NCI-H460 (cell line): Measurements from ENCODE around the gene KDM6B. TPM values are rescaled to one million over a fixed set of nuclear protein-coding genes. Genes with fewer than 3 reads are reported as not detected.
"Not testable (repeated sequence)": the region's sequence is repeated elsewhere in the genome, so short reads cannot be mapped to it uniquely, and the experiment has no call there.

Source experiments
- DNase-seq: peaks from one replicate; pipeline ENCODE4 v3.0.0-alpha.2; 2016; ENCODE audit warnings: low read depth; ENCODE audit errors: extremely low read depth
- polyA plus RNA-seq: library from polyadenylated mRNA; depleted of rRNA; stranded (reverse); fragments of >200 nt; gene quantifications from 2 replicates; pipeline ENCODE4 v1.2.3, GENCODE V29; 2014; cell fraction: nucleus; rRNA removed
- total RNA-seq: library from RNA; depleted of rRNA; stranded (reverse); fragments of >200 nt; shearing (Covaris generic); gene quantifications from 2 replicates; pipeline ENCODE4 v1.2.3, GENCODE V29; 2014; rRNA removed

The KDM6B gene, protein sequence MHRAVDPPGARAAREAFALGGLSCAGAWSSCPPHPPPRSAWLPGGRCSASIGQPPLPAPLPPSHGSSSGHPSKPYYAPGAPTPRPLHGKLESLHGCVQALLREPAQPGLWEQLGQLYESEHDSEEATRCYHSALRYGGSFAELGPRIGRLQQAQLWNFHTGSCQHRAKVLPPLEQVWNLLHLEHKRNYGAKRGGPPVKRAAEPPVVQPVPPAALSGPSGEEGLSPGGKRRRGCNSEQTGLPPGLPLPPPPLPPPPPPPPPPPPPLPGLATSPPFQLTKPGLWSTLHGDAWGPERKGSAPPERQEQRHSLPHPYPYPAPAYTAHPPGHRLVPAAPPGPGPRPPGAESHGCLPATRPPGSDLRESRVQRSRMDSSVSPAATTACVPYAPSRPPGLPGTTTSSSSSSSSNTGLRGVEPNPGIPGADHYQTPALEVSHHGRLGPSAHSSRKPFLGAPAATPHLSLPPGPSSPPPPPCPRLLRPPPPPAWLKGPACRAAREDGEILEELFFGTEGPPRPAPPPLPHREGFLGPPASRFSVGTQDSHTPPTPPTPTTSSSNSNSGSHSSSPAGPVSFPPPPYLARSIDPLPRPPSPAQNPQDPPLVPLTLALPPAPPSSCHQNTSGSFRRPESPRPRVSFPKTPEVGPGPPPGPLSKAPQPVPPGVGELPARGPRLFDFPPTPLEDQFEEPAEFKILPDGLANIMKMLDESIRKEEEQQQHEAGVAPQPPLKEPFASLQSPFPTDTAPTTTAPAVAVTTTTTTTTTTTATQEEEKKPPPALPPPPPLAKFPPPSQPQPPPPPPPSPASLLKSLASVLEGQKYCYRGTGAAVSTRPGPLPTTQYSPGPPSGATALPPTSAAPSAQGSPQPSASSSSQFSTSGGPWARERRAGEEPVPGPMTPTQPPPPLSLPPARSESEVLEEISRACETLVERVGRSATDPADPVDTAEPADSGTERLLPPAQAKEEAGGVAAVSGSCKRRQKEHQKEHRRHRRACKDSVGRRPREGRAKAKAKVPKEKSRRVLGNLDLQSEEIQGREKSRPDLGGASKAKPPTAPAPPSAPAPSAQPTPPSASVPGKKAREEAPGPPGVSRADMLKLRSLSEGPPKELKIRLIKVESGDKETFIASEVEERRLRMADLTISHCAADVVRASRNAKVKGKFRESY (N-terminal part only)
- total RNA-seq, result 7.7 and 8.8 TPM in 2 replicates
- polyA plus RNA-seq, result 1.0 and 1.3 TPM in 2 replicates

GRCh38 chr17:7833795-7834541 is at the start of gene KDM6B:
Gene KDM6B (plus strand): TSS chr17:7834217. CDS start chr17:7845555, 11,338 bp downstream.
- DNase-seq, result peak; percentile 88

DNA sequence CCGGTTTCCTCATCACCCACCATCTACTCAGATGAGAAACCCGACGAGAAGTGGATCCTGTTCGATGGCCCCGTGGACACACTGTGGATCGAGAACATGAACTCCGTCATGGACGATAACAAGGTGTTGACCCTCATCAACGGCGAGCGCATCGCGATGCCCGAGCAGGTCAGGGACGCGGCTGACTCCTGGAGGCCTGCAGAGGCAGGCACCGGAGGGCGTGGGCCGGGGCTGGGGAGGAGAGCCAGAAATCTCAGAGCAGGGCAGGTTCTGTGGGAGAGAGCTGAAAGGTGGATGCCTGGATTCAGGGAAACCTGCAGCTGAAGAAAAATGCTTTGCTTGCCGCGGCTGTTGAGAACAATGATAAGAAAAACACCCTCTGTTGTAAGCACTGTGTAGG is 47.2 kb upstream of the KDM6B start:
- no peak for DNase-seq

DNA sequence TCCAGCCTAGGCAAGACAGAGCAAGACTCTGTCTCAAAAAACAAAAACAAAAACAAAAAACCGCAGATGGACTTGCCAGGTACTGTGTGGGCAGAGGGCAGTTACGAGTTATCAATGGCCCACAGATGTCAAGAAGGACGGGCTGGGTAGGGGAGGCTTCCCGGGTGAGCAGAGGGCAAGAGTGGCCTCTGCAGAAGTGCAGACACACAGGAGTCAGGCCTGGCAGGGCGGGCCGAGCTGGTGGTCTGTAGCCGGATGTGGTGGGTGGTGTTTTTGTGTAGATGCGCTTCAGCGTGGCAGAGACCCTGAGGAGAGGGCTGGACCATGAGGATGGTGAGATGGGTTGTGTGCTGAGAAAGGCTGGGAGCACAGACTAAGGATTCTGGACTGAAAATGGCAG is 44.9 kb upstream of the KDM6B start:
- no peak for DNase-seq

GRCh38 chr17:7790150-7790549 is 43.9 kb upstream of the KDM6B start:
- DNase-seq, result no peak

- no peak for DNase-seq
Observed at GRCh38 chr17:7792611-7793010, 41.4 kb upstream of the KDM6B start.

- DNase-seq, result no peak
Observed at GRCh38 chr17:7794075-7794663, 39.8 kb upstream of the KDM6B start.

DNA sequence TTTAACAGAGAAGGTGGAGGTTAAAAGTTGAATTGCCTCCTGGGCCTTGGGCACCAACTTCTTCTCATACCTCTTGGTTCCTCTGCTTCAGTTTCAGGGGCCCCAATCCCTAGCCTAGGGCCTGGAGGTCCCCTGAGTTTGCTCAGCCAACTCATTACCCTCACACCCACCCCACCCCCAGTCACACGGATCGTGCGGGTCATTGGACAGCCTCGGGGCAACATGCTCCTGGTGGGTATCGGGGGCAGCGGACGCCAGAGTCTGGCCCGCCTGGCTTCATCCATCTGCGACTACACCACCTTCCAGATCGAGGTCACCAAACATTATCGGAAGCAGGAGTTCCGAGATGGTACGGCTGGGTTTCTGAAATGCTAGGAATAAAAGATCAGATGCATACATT is 36.0 kb upstream of the KDM6B start:
- DNase-seq, result no peak

GRCh38 chr17:7798839-7799238 is 35.2 kb upstream of the KDM6B start:
- DNase-seq, result no peak

- no peak for DNase-seq
Observed at GRCh38 chr17:7803981-7804380, 30.0 kb upstream of the KDM6B start.

DNA sequence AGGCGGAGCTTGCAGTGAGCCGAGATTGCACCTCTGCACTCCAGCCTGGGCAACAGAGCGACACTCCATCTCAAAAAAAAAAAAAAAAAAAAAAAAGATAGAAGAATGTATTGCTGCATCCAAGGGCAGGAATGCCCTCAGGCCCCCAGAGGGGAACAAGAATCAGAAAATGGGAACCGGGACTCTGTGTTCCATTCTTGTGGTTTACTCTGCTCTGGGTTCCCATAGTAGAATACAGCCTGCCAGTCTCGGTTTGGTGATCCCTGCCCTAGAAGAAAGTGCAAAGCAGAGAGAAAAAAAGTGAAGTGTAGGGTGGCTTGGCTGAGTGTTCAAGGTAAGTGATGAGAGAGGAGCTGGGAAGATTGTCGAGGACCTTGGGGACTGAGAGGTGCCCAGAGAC is 27.4 kb upstream of the KDM6B start:
- no peak for DNase-seq

DNA sequence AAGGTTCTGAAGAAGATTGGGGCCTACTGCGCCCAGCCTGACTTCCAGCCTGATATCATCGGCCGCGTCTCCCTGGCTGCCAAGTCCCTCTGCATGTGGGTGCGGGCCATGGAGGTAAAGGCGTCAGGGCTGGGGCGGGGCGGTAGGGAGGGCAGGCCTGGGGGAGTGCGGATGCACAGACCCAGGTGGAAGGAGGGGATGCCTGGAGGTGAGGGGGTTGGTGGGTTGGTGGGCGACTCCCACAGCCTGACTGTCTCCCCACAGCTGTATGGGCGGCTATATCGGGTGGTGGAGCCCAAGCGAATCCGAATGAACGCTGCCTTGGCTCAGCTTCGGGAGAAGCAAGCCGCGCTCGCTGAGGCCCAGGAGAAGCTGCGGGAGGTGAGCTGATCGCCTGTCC is 26.8 kb upstream of the KDM6B start:
- DNase-seq, result no peak

DNA sequence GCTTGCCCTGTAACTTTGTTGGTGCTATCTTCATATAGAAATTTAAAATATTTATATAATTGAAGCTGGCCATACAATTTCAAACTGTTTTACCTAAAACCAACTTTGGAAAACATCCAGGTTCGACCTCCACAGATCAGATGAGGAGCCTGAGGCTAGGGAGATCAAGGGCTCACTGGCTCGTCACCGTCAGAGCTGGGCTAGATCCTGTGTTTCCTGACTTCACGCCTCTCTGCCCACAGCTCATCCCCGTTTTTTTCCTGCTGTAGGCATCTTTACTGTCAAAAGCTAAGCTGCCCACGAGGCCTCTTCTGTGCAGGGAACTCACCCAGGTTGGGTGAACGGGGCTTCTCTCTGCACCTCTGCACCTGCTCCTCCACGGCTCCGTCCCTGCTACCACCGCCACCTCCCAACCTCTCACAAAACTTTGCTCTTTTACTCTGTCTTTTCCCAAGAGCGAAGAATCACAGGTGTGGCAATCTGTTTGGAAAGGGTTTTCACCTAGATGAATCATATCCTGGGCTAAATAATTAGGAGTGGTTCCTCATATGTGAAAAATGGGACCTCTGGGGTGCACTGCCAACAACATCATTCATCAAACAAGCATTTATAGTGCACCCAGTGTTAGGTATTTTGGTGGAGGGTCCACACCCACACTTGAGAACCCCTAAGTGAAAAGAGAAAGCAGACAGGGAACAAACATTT is 24.8 kb upstream of the KDM6B start:
- no peak for DNase-seq

DNA sequence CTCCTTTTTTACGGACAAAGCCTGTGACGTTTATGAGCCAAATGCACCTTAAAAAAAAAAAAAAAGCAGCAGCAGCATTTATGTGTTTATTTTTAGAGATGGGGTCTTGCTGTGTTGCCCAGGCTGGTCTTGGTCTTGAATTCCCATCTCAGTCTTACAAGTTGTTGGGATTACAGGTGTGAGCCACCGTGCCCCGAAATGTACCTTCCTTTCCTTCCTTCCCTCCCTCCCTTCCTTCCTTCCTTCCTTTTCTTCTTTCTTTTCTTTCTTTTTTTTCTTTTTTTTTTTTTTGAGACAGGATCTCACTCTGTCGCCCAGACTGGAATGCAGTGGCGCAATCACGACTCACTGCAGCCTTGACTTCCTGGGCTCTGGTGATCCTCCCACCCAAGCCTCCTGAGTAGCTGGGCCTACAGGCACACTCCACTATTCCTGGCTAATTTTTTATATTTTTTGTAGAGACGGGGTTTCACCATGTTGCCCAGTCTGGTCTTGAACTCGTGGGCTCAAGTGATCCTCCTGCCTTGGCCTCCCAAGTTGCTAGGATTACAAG is 24.1 kb upstream of the KDM6B start:
- DNase-seq, result not testable (repeated sequence)

DNA sequence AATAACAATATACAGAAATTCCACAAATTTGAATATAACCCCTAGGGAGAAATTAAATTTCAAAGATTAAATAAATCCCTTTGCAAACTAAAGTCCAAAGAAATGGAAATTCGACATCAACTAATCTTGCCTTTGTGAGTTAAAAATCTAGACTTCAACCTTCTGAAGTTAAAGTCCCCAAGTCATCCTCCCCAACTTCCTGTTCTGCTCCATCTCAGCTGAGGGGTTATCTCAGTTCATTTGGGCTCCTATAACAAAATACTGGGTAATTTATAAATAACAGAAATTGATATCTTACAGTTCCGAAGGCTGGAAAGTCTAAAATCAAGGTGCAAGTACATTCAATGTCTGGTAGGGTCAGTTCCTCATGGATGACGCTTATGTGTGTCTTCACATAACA is 22.8 kb upstream of the KDM6B start:
- DNase-seq, result no peak

DNA sequence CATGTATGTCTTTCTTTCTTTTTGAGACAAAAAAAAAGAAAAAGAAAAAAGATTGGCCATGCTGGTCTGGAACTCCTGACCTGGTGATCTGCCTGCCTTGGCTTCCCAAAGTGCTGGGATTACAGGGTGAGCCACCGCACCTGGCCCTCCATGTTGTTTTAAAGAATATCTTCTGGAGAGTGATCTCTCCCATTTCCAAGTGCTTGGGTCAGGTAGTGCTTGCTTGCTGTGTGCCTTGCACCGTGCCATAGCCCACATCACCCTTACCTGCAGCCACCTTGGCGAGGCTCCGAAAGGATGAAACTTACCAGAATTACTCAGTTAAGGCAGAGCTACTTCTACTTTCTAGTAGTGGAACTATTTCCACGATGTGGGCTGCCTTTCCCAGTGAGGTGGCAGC is 19.0 kb upstream of the KDM6B start:
- no peak for DNase-seq

- no peak for DNase-seq
Observed at GRCh38 chr17:7816926-7817642, 16.9 kb upstream of the KDM6B start.

GRCh38 chr17:7817643-7817964 is 16.4 kb upstream of the KDM6B start:
- no peak for DNase-seq

GRCh38 chr17:7818026-7818425 is 16.0 kb upstream of the KDM6B start:
- no peak for DNase-seq
